Neural progenitor cell (in vitro differentiated cells): ENCODE results near the gene CHST8.

Source experiments
- EZH2phosphoT487 ChIP-seq: fragments of 200-600 bp; sonication (generic); IDR thresholded peaks from 2 replicates; pipeline ENCODE4 v1.6.1; 2017; ENCODE audit warnings: antibody characterized with exemption
- TF ChIP-seq, protein P1 (sequence below): fragments of 200-600 bp; sonication (generic); IDR thresholded peaks from 2 replicates; pipeline ENCODE4 v1.5.1; 2017; ENCODE audit warnings: antibody characterized with exemption, mild to moderate bottlenecking

DNA sequence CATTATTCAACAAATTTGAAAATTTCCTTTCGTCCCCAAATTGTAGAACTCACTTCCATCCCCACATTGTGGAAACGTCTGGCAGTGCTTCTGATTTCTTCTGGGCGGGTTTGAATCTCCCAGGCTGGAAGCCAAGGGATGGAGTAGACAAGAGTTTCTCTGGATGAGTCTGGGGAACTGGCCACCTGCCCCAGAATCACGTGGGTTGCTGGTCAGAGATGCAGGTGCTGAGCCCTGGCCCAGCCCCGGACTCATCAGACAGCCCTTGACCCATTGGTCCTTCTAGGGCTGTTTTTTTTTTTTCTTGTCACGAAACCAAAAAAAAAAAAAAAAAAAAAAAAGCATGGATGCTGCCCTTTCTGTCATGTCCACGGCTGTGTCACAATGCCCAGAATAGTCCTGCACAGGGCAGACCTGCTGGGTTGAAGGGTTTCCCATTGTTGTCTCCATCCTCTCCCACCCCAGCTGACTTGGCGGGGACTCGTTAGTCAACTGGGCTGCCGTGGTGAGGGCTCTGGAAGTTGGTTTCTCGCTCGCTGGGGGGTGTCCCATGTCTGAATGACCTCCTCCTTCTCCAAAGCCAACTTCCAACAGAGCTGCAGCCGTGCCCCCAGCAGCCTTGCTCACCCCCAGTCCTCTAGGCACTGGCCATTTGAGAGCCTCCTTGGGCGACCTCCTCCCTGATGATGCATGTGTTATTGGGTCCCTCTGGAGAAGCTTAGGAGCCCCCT, 12.8 kb downstream of the CHST8 start:
- TF ChIP-seq, protein P1, sequence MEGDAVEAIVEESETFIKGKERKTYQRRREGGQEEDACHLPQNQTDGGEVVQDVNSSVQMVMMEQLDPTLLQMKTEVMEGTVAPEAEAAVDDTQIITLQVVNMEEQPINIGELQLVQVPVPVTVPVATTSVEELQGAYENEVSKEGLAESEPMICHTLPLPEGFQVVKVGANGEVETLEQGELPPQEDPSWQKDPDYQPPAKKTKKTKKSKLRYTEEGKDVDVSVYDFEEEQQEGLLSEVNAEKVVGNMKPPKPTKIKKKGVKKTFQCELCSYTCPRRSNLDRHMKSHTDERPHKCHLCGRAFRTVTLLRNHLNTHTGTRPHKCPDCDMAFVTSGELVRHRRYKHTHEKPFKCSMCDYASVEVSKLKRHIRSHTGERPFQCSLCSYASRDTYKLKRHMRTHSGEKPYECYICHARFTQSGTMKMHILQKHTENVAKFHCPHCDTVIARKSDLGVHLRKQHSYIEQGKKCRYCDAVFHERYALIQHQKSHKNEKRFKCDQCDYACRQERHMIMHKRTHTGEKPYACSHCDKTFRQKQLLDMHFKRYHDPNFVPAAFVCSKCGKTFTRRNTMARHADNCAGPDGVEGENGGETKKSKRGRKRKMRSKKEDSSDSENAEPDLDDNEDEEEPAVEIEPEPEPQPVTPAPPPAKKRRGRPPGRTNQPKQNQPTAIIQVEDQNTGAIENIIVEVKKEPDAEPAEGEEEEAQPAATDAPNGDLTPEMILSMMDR = no peak
- TF ChIP-seq EZH2phosphoT487 = no peak
